ENCODE data around the gene FLNC. TPM values are rescaled to one million over a fixed set of nuclear protein-coding genes. Genes with fewer than 3 reads are reported as not detected.

Gene FLNC
- total and polyA plus RNA-seq, 9 of the 15 experiments (the other 6 are each of a cell fraction or from before 2014, with no cell fraction given): 0.90 to 155 (median 28.8) TPM

GRCh38 chr7:128862571-128863432 is 32.6 kb downstream of the FLNC start, which contains the start of gene ATP6V1F (continued):
- TF ChIP-seq ZNF232 (CRISPR knock-in tag; IDR thresholded peaks at IDR 0.05) (0 out of 2 replicates have a peak, but pooled peaks have one; percentile 58), ADNP (tag; IDR thresholded peaks at IDR 0.05) (no peak), USF1 (CRISPR knock-in tag; IDR thresholded peaks at IDR 0.05) (peak; percentile 55; the same call in 1 of the 2 replicates), KAT7 (CRISPR knock-in tag; IDR thresholded peaks at IDR 0.05; ENCODE audit: borderline replicate concordance) (peak; percentile 84; the same call in 1 of the 2 replicates), ZFP36 (IDR thresholded peaks at IDR 0.05; ENCODE audit: low read depth, low read length, partially characterized antibody) (no peak), ZNF764 (CRISPR knock-in tag; IDR thresholded peaks at IDR 0.05; ENCODE audit: low read depth) (no peak), SAP30 (IDR thresholded peaks at IDR 0.05; ENCODE audit: borderline replicate concordance, insufficient read depth, low read depth, low read length, poor library complexity, severe bottlenecking) (peak; percentile 64), HDAC1 (IDR thresholded peaks at IDR 0.05) (peak in 1 of 2 experiments; percentile 88; a peak in 2 of 4 replicates), THRAP3 (IDR thresholded peaks at IDR 0.05; ENCODE audit: borderline replicate concordance) (no peak), TAF1 (IDR thresholded peaks at IDR 0.05; ENCODE audit: control insufficient read depth, extremely low read depth, insufficient read depth, low read length, severe bottlenecking) (peak; percentile 81), ELF2 (CRISPR knock-in tag; IDR thresholded peaks at IDR 0.05) (no peak), BRF2 (IDR thresholded peaks at IDR 0.05; ENCODE audit: borderline replicate concordance, insufficient read depth, insufficient read length) (no peak), ZNF444 (CRISPR knock-in tag; IDR thresholded peaks at IDR 0.05) (no peak), NCOA4 (IDR thresholded peaks at IDR 0.05; ENCODE audit: partially characterized antibody) (no peak), NONO (IDR thresholded peaks at IDR 0.05; ENCODE audit: low read depth in 2 of 2, low read length in 1 of 2) (peak in 1 of 2 experiments; percentile 70; a peak in 1 of 4 replicates), ZNF282 (CRISPR knock-in tag; IDR thresholded peaks at IDR 0.05) (0 out of 2 replicates have a peak, but pooled peaks have one; percentile 47), ESRRA (IDR thresholded peaks at IDR 0.05; ENCODE audit: borderline replicate concordance, low read depth) (peak; percentile 39; the same call in 1 of the 2 replicates), SAFB (IDR thresholded peaks at IDR 0.05; ENCODE audit: borderline replicate concordance, low read depth, low read length) (no peak), GATAD2B (IDR thresholded peaks at IDR 0.05; ENCODE audit: borderline replicate concordance) (no peak), RBM17 (IDR thresholded peaks at IDR 0.05; ENCODE audit: borderline replicate concordance, low read depth, low read length) (no peak), NR3C1 (CRISPR knock-in tag; IDR thresholded peaks at IDR 0.05) (no peak), ZNF3 (CRISPR knock-in tag; IDR thresholded peaks at IDR 0.05) (no peak), NR2F6 (CRISPR knock-in tag; IDR thresholded peaks at IDR 0.05) (0 out of 2 replicates have a peak, but pooled peaks have one; percentile 15), ZNF224 (CRISPR knock-in tag; IDR thresholded peaks at IDR 0.05) (no peak)
- TF ChIP-seq, protein P1, sequence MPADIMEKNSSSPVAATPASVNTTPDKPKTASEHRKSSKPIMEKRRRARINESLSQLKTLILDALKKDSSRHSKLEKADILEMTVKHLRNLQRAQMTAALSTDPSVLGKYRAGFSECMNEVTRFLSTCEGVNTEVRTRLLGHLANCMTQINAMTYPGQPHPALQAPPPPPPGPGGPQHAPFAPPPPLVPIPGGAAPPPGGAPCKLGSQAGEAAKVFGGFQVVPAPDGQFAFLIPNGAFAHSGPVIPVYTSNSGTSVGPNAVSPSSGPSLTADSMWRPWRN (IDR thresholded peaks at IDR 0.05; ENCODE audit: low read depth): no peak
